ENCODE data around the gene TBC1D9B.

TBC1D9B gene

GRCh38 chr5:179907556-179908324, at the start of gene TBC1D9B:
TBC1D9B (minus strand) TSS chr5:179907897; CDS start chr5:179907821, 76 bp downstream.
- Histone ChIP-seq H3K27me3 (ENCODE audit: low read depth, low read length) (no peaks in the 10 kb centered on the region), H3K36me3 (replicated peaks; ENCODE audit: low read depth, low read length) (peaks cover 38% of the 10 kb centered on the region), H3K27ac (ENCODE audit: low read length) (peak within 1 kb of the TSS; percentile 47), H3K4me1 (ENCODE audit: low read length) (peaks cover 19% of the 10 kb centered on the region), H3K4me3 (ENCODE audit: low read length) (peak within 1 kb of the TSS; percentile 95), H3K9me3 (ENCODE audit: insufficient read depth, low read length) (no peaks in the 10 kb centered on the region), H2AFZ (ENCODE audit: low read depth, low read length) (no peak within 1 kb of the TSS; the same call in 1 of the 2 replicates), H3K79me2 (ENCODE audit: low read length) (peaks cover 44% of the 10 kb centered on the region), H3K9ac (ENCODE audit: low read length) (peak within 1 kb of the TSS; percentile 95), H3K4me2 (ENCODE audit: low read length) (peak within 1 kb of the TSS; percentile 99), H4K20me1 (ENCODE audit: insufficient read depth, low read length) (peaks cover 14% of the 10 kb centered on the region)
- no peak for TF ChIP-seq CTCF (IDR thresholded peaks at IDR 0.05; ENCODE audit: low read depth, low read length)
- TF ChIP-seq EZH2phosphoT487 (IDR thresholded peaks at IDR 0.05; ENCODE audit: low read depth): no peak

- no peaks in the 10 kb centered on the region; the same call in 1 of the 2 replicates for H3K9me3 ChIP-seq (ENCODE audit: insufficient read depth, low read length)
- H4K20me1 ChIP-seq (ENCODE audit: insufficient read depth, low read length): no peaks in the 10 kb centered on the region
- H3K4me2 ChIP-seq (ENCODE audit: low read length): no peak overlapping the region
- no peak overlapping the region for H3K27ac ChIP-seq (ENCODE audit: low read length)
- no peaks in the 10 kb centered on the region for H3K4me1 ChIP-seq (ENCODE audit: low read length)
- H3K4me3 ChIP-seq (ENCODE audit: low read length): no peak overlapping the region
- H2AFZ ChIP-seq (ENCODE audit: low read depth, low read length): no peak overlapping the region
- H3K27me3 ChIP-seq (ENCODE audit: low read depth, low read length): no peaks in the 10 kb centered on the region
- no peaks in the 10 kb centered on the region for H3K36me3 ChIP-seq (replicated peaks; ENCODE audit: low read depth, low read length)
- H3K79me2 ChIP-seq (ENCODE audit: low read length): no peaks in the 10 kb centered on the region
- no peak overlapping the region for H3K9ac ChIP-seq (ENCODE audit: low read length)
- TF ChIP-seq CTCF (IDR thresholded peaks at IDR 0.05; ENCODE audit: low read depth, low read length): no peak
- TF ChIP-seq EZH2phosphoT487 (IDR thresholded peaks at IDR 0.05; ENCODE audit: low read depth): no peak
Measured at GRCh38 chr5:179955630-179956029, 47.9 kb upstream of the TBC1D9B start.

GRCh38 chr5:179955062-179955461, 47.4 kb upstream of the TBC1D9B start:
- no peaks in the 10 kb centered on the region for H3K36me3 ChIP-seq (replicated peaks; ENCODE audit: low read depth, low read length)
- no peaks in the 10 kb centered on the region for H3K4me1 ChIP-seq (ENCODE audit: low read length)
- no peaks in the 10 kb centered on the region for H3K79me2 ChIP-seq (ENCODE audit: low read length)
- H3K4me3 ChIP-seq (ENCODE audit: low read length): no peak overlapping the region
- no peak overlapping the region for H3K27ac ChIP-seq (ENCODE audit: low read length)
- H3K9ac ChIP-seq (ENCODE audit: low read length): no peak overlapping the region
- no peaks in the 10 kb centered on the region for H3K27me3 ChIP-seq (ENCODE audit: low read depth, low read length)
- no peak overlapping the region for H2AFZ ChIP-seq (ENCODE audit: low read depth, low read length)
- no peaks in the 10 kb centered on the region for H4K20me1 ChIP-seq (ENCODE audit: insufficient read depth, low read length)
- no peak overlapping the region for H3K4me2 ChIP-seq (ENCODE audit: low read length)
- no peaks in the 10 kb centered on the region; the same call in 1 of the 2 replicates for H3K9me3 ChIP-seq (ENCODE audit: insufficient read depth, low read length)
- TF ChIP-seq EZH2phosphoT487 (IDR thresholded peaks at IDR 0.05; ENCODE audit: low read depth) (no peak), CTCF (IDR thresholded peaks at IDR 0.05; ENCODE audit: low read depth, low read length) (no peak)

GRCh38 chr5:179954434-179954833, 46.7 kb upstream of the TBC1D9B start:
- H3K79me2 ChIP-seq (ENCODE audit: low read length): no peaks in the 10 kb centered on the region
- no peaks in the 10 kb centered on the region for H3K4me1 ChIP-seq (ENCODE audit: low read length)
- TF ChIP-seq CTCF (IDR thresholded peaks at IDR 0.05; ENCODE audit: low read depth, low read length) (no peak), EZH2phosphoT487 (IDR thresholded peaks at IDR 0.05; ENCODE audit: low read depth) (no peak)

More at GRCh38 chr5:179954434-179954833, 46.7 kb upstream of the TBC1D9B start:
- Histone ChIP-seq H3K4me3 (ENCODE audit: low read length) (no peak overlapping the region), H3K4me2 (ENCODE audit: low read length) (no peak overlapping the region), H2AFZ (ENCODE audit: low read depth, low read length) (no peak overlapping the region), H3K36me3 (replicated peaks; ENCODE audit: low read depth, low read length) (no peaks in the 10 kb centered on the region), H3K27me3 (ENCODE audit: low read depth, low read length) (no peaks in the 10 kb centered on the region), H3K9ac (ENCODE audit: low read length) (no peak overlapping the region), H4K20me1 (ENCODE audit: insufficient read depth, low read length) (no peaks in the 10 kb centered on the region), H3K27ac (ENCODE audit: low read length) (no peak overlapping the region), H3K9me3 (ENCODE audit: insufficient read depth, low read length) (no peaks in the 10 kb centered on the region; the same call in 1 of the 2 replicates)
